GM18907 (cell line): ENCODE measurements around the gene MX2.
"Not testable (repeated sequence)": the region's sequence is repeated elsewhere in the genome, so short reads cannot be mapped to it uniquely, and the experiment has no call there.

Source experiments
- ATAC-seq: cut with Tn5 transposase; IDR thresholded peaks from one replicate; pipeline ENCODE4 v1.9.1; 2021; ENCODE audit warnings: mild to moderate bottlenecking, moderate library complexity; ENCODE audit not compliant: unreplicated experiment

Gene MX2, protein sequence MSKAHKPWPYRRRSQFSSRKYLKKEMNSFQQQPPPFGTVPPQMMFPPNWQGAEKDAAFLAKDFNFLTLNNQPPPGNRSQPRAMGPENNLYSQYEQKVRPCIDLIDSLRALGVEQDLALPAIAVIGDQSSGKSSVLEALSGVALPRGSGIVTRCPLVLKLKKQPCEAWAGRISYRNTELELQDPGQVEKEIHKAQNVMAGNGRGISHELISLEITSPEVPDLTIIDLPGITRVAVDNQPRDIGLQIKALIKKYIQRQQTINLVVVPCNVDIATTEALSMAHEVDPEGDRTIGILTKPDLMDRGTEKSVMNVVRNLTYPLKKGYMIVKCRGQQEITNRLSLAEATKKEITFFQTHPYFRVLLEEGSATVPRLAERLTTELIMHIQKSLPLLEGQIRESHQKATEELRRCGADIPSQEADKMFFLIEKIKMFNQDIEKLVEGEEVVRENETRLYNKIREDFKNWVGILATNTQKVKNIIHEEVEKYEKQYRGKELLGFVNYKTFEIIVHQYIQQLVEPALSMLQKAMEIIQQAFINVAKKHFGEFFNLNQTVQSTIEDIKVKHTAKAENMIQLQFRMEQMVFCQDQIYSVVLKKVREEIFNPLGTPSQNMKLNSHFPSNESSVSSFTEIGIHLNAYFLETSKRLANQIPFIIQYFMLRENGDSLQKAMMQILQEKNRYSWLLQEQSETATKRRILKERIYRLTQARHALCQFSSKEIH

DNA sequence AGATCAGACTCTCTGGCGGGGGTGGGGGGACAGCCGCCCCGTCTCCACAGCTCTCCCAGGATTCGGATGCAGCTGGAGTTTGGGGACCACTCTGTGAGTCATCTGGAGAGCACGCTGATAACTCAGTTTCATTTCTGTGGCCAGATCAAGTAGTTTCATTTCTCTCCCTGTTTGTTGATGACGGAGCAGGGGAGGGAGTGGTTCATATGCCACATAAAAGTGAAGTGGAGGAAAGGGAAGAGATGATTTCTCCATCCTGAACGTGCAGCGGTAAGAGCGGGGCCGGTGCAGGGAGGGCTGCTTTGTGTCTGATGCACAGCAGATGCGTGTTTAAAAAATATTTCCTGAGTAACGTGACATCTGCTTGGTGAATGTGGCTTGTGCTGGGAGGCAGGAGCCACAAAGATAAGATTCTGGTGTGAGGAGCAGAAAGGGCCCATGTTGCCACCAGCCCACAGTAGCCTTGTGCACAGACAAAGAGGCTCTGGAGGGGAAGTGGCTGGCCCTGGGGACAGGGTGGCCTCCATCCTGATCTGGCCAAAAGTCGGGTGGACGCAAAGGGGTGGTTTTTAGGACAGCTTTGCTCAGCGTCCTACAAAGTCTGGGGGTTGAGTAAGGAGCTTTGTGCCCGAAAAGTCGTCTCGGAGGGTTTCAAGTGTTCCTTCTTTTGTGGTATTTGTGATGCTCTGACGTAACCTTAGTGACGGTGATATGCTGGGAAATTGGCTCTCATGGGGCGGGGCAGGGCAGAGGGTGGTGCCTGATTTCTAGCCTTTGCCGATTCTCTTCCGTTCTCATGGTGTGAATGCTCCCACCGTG is at the start of gene MX2:
Gene MX2, plus strand, starts transcription at position 242 of the 819 bp plus-strand sequence. CDS start 14,880 bp downstream, outside the sequence.
- ATAC-seq = peak; percentile 71

DNA sequence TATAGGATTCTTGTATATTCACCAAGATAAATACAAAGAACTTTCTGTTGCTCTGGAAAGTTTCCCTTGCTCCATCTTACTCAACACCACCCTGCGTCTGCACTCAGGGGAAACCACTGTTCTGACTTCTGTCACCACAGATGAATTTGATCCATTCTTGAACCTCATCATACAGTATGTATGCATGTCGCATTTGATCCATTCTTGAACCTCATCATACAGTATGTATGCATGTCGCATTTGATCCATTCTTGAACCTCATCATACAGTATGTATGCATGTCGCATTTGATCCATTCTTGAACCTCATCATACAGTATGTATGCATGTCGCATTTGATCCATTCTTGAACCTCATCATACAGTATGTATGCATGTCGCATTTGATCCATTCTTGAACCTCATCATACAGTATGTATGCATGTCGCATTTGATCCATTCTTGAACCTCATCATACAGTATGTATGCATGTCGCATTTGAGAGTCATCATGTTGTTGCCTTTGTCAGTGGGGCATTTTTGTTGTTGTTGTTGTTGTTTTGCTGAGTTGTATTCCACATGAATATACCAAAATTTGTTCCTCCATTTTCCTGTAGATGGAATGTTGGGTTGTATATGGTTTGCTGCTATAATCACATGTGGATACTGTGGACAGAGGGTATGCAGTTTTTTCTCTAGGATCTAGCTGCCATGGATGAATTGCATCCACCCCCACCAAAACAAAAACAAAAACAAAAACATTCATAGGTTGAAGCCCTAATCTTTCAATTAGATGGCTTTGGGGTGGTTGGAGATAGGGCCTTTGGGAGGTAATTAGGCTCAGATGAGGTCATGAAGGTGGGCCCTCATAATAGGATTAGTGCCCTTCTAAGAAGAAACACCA is 48.3 kb upstream of the MX2 start:
- ATAC-seq = not testable (repeated sequence)

DNA sequence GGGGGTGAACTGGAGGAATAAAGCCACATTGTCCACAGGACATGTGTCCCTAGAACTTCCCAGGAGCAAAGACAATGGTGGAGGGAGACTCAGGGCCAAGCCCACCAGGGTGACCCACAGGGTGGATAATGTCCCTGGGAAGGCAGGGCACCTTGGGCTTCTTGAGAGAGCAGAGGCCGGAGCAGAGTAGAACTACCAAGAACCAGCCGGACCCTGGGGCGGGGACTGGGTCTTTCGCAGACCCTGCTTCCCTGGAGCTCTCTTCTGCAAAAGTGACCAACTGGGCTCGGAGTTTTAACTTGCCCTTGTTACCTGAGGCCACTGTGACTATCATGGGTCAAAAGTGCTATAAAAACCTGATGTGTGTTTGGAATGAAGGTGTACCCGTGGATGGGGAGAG is 46.1 kb upstream of the MX2 start:
- ATAC-seq = no peak

DNA sequence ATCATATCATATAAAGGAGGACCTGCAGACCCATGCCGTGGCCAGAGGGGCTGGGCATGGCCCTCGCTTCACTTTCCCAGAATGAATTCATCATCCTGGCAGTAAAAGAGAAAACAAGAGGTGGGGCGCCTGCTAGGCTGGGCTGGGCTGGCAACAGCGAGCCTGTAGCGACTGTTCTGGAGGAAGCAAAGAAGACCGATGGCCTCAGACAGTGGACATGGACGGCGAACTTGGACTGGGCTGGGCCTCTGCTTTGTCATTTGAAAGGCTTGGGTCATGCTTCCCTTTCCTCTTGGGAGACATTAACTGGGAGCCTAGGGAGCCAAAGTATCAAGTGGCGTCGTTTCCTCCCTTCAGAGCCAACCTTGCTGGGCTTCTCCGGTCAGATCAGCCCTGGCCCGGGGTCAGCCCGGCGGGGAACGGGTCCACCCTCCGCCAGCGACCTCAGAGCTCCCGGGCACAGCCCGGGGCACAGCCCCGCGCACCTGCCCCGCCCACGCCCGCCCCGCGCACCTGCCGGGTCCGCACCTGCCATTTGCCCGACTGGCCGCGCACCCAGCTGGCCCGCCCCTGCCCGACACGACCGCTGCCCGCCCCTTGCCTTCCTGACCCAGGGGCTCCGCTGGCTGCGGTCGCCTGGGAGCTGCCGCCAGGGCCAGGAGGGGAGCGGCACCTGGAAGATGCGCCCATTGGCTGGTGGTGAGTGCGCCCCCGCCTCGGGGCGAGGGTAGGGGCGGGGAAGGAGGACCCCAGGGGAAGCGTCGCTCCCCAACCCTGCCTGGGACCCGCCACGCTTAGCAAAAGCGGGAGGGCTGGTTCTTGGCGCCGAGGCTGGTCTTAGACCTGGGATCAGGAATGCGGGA is 45.4 kb upstream of the MX2 start, which contains the start of gene FAM3B:
Gene FAM3B, plus strand, starts transcription at position 602 of the 863 bp plus-strand sequence. Its CDS starts 79 bp downstream, at position 681.
- ATAC-seq = no peak

DNA sequence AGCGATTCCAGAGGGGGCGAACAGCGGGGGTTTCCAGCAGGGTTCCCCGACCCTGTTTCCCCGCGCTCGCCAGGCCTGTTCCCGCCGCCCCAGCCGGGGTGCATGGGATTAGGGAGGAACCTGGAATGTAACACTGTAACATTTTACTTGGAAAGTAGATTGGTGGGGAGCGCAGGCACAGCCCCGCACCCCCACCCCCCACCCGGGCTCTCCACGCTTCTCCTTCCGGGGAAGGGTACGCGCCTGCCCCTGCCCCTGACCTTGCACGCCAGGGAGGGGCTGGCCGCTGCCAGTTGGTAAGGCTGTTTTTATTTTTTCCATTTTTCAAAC is 44.8 kb upstream of the MX2 start:
- ATAC-seq = no peak

DNA sequence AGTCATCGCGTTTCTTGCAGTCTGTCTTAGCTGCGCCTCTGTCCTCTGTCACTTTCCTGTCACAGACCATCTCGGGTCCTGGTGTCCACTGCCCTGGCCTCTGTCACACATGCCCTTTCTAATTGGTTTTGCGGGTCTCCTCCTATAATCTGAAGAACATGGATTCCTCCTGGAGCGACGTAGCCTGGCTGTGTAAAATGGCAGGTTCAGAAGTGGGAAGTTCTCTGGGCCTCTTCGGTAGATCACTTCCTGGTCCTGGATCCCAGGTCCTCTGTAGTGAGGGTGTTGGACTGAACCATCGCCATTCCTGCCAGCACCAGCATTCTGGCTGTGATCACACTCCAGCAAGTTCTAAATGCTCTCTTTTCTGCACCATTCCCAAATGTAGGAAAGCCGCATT is 44.4 kb upstream of the MX2 start:
- no peak for ATAC-seq

DNA sequence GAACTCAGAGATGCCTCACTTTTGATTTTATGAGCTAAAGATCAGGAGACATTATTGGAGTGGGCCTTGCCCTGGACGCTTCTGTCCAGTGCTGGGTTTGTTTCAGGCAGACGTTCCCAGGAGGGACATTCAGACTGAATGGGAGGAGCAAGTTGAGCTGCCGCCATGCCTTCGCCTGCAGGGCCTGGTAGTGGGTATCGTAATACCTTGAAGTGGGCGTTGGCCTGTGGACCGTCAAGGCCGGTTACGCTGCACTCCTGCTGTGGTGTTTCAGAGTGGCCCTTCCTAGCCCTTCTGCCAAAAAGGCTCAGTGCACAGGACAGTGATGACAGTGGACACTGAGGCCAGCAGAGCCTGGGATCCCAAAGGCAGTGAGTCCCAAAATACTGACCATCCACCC is 43.6 kb upstream of the MX2 start:
- no peak for ATAC-seq

DNA sequence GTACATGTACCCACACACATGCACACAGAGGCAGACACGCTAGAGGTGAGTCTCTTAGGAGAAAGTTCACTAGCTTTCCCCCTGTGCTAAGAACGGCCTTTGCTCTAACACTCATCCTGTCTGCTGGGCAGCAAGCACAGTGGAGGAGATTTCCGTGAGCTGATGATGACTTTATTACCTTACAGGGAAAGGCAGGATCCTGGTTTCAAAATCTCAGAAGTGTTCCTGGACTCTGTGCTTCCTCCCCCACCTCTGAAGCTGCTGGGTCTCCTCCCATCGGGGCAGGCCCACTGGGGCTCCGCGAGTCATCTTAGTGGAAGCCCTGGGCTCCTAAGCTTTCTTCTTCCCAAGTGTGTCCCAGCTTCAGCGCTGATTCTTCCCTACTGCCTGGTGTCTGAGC is 42.6 kb upstream of the MX2 start:
- ATAC-seq = no peak

DNA sequence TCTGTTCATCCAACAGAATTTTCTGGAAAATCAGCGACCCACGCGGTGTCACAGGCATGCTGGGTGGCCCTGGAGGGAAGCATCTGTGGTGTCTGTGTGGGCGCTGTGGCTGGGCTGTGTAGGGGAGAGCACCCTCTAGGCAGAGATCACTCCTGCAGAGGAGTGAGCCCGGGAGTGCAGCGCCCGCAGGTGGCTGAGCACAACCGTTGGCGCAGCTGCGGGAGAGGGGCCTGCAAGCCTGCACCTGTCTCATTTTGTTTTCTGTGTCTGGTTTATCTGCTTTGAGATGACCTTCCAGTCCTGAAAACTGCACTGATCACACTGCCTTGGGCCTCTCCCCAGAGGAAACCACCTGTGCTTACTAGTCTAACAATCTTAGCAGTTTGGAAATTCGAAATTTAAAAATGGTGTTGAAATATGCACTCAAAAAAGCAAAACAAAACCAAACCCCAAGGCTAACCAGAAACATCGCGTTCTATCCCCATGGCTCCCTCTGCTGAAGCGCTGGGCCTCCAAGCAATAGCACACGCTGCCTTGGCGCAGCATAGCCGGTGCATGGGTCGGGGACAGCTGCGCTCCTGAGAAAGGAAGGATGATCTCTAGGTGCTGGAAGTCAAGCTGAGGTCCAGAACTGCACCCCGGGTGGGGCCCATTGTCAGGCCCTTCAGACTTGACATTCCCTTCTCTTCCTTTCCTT is 40.5 kb upstream of the MX2 start:
- ATAC-seq = no peak

DNA sequence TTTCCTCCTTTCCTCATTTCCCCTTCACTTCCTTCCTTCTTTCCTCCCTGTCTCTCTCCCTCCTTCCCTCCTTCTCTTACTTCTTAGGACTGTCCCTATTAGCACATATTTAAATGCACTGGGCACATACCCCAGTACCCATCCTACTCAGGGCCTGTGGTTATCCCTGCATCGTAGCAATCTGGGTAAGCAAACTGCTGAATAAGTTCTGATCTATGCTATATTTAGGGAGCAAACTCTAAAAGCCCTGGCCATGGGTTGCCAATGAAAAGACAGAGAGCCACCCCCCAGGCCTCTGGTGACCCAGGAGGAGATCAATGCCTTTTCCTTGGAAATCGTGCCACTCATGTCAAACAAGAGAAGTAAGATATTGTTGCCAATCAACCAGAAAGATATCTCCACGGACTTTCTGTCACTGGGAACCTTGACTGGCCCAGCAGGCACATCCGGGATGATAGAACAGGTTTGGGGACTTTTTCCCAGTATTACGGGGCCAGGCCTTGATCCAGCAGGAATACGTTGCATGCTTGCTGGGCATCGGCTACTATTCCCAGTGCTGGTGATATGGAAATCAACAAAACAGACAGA is 39.8 kb upstream of the MX2 start:
- ATAC-seq = no peak

DNA sequence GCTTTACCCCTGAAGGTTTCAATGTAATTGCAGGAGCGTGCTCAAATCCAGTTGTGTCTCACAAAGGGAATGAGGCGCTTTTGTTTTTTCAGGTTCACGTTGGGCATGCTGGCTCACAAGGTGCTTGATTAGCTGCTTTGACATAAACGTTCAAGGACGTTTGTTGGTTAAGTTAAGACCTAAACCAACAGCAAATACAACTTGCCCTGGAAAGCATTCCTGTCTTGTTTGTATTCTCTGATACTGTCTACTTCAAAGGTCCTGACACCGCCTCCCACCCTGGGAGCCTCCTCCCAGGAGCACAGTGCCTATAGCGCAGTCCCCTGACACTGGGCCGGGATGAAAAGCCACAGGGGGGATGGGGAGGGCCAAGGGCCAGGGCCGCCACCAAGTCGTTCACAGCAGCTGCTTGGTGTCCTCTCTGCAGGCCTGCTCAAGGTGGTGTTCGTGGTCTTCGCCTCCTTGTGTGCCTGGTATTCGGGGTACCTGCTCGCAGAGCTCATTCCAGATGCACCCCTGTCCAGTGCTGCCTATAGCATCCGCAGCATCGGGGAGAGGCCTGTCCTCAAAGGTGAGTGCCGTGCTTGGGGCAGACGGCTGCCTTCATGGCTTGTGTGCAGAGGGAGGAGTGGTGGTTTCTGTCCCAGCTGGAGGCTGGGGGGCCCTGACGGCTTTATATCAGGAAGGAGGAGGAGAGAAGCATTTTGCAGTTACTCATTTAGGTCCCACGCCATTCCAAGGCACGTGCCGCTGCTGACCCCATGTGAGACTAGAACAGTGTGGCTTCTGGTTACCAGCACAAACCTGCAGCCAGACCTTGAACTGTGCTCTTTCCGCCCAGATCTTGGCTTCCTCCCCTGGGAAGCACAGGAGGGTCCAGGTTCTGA is 39.1 kb upstream of the MX2 start:
- ATAC-seq = no peak

DNA sequence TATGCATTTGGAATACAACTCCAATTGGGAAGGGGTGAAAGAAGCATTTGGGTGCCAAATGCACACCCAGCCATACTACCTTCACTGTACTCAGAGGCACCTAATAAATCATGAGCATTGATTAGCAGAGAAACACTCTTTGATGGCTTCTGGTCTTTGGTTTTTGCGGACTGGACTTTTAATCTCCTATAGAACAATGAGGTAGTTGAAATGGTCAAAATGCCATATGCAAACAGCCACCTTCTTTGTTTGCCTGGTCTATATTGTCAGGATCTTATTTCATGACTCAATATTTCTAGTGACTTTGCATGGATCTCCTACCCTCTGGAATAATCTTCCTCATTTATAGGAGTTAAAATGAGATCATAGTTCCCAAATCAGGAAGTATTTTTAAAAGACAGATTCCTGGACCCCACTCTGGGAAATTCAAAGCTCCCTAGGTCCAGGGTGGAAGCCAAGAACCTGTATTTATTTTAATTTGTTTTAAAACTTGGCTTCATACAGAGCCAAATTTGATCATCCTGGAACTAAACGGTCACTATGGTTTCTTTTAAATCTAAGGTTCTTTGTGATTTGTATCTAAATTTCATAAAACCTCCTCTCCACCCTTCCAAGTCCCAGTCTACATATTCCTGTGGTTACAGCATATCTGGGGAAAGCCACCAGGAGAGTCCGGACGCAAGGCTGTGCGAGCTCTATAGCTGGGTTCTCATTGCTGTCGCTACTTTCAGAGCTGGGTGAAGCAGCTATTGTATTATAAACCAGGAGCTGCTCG is 36.5 kb upstream of the MX2 start:
- no peak for ATAC-seq

DNA sequence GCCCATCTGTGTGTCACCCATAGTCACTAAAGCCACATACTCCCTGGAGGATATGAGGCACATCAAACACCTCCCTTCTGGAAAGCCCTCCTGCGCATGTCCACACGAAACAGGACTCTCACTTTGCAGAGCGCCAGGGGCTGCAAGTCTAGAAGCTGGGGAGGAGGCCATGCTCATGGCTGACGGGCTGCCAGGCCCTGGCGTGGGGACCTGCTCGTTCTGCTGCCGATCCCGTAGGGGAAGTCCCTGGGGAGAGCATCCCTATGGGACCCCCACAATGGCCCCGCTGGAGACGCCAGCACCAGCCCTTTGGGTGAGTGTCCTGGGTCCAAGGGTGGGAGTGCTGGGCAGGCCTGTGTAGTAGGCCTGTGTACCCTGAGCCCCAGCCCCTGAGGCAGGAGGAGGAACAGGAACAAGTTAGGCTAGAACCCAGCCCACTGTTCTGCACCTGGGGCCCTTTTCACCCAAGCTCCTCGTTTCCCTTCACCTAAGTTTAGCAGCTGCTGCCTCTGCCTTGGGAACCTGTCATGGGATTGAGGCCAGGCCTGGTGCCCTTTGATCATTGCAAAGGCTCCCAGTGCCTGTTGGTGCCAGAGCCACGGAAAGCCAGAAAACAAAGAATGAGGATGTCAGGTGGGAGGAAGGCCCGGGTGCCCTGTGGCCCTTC is 35.3 kb upstream of the MX2 start:
- ATAC-seq = no peak

DNA sequence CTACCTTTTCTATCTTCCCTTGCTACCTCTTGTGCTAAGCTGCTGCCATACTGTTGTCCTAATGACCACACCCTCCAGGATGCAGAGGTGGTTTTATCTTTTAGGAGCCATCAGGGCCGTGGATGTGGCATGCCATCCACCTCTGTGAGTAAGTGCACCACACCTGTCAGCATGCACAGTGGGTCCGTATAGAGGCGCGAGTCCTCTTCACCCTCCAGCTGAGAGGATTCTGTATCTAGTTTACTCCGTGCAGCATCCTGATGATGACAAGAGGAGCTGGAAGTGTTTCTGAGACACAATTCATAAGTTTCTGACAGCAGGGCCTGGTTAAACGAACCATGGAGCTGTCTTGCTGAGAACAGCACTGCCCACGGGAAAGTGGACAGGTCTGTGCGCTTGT is 34.1 kb upstream of the MX2 start:
- ATAC-seq = no peak

DNA sequence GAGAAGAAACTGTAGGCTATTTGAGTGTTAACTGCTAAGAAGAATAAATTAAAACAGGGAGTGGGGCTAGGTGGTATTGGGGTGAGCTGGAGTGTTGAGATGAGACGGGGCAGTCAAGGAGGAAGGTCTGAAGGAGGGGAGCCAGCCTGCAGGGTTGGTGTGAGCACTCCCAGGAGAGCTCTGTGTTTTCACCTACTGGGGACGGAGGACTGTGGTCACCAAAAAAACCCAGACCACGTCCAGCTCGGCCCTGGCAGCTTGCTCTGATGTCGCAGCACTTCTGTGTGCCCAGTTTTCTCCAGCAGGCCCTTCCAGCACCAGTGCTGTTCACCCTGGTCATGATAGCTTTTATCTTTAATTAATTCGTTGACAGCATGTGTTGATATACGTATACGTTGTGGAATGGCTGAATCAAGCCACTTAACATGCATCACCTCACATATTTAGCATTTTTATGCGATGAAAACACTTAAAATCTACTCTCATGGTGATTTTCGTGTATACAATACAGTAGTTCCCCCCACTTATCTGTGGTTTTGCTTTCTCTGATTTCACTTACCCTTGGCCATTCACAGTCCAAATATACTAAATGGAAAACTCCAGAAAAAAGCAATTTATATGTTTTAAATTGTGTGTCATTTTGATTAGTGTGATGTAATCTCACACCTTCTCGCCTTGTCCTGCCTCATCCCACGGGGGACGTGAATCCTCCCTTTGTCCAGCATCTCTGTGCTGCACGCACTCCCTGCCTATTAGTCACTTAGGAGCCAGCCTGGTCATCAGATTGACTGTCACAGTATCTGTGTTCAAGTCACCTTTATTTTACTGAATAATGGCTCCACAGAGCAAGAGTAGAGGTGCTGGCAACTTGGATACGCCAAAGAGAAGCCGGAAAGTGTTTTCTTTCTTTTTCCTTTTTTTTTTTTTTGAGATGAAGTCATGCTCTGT is 32.9 kb upstream of the MX2 start:
- ATAC-seq = no peak
